Measurements from ENCODE around the gene MMP24.

- no peak for TF ChIP-seq CTCF (IDR thresholded peaks at IDR 0.05)
- TF ChIP-seq EP300 (IDR thresholded peaks at IDR 0.05): no peak
- no peak for TF ChIP-seq POLR2A (IDR thresholded peaks at IDR 0.05)
Observed at GRCh38 chr20:35225319-35226125, 968 bp upstream of the MMP24 start.

Data from tibial nerve (tissue), 4 donors.